Spleen (tissue), 7 donors: ENCODE results near the gene ABHD6.

ENCODE experiments used
- CTCF ChIP-seq, 11 experiments: fragments of 200-600 bp in 7 of 11; fragments of 450-650 bp in 4 of 11; sonication (generic) in 4 of 11; IDR thresholded peaks in 8 of 11; conservative IDR thresholded peaks in 3 of 11; 1 replicate in 7 of 11; 2 replicates in 4 of 11; pipeline versions ENCODE4 v1.4.0 to v1.8.0; 2016 to 2021; ENCODE audit warnings: antibody characterized with exemption in 11 of 11, inconsistent platforms in 4 of 11, mild to moderate bottlenecking in 1 of 11
- POLR2AphosphoS5 ChIP-seq, 3 donors: sonication (generic); formaldehyde crosslinking; IDR thresholded peaks; one replicate each; pipeline ENCODE4 v1.5.1; 2017; ENCODE audit warnings: antibody characterized with exemption in 3 of 3
- donor health status: DM: no; HTN: no; CAD: no; lungs with moderate emphysema.
- donor health status: DM: no; HTN: no; CAD: no.
- donor health status: DM: no; HTN: no; CAD: no.

DNA sequence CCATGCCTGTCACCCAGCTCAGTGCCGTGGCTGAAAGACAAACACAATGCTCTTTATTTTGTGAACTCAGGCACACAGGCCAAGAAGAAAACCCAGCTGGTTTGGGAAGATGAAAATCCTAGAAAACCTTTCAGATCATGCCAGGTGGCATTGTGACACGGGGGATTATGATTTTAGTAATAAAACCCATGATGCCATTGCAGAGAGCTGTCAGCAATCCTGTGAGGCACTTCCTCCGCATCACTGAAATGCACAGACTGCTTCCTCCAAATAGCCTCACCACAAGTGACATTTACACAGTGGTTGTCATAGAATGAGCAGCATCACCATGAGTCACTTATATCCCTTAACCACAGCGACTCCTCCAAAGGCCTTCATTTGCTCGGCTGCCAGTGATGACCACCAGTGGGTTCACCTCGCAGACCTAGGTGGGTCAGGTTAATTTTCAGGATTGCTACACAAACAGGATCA is 22.7 kb downstream of the ABHD6 start:
- TF ChIP-seq POLR2AphosphoS5 (IDR thresholded peaks at IDR 0.05): no peak
- TF ChIP-seq CTCF (IDR thresholded peaks at IDR 0.05 in 8 of 11, conservative IDR thresholded peaks at IDR 0.05 in 3 of 11): no peak
